ENCODE results near the gene PDP2.

GRCh38 chr16:66898207-66898606 is 17.9 kb downstream of the PDP2 start:
- TF ChIP-seq CTCF (IDR thresholded peaks at IDR 0.05) (no peak), POLR2A (IDR thresholded peaks at IDR 0.05) (no peak), EP300 (IDR thresholded peaks at IDR 0.05) (no peak)

Measured in tibial nerve (tissue), 4 donors.